Neural crest cell (in vitro differentiated cells): ENCODE results near the gene TPX2. TPM values are rescaled to one million over a fixed set of nuclear protein-coding genes. Genes with fewer than 3 reads are reported as not detected.

Experiments
- DNase-seq: peaks from one replicate; pipeline ENCODE4 v3.0.0; 2021; ENCODE audit warnings: low read depth, mixed read lengths, low spot score
- H3K27ac Mint-ChIP-seq: one replicate; pipeline ENCODE4 v1.8.0; 2021; ENCODE audit warnings: mild to moderate bottlenecking, mixed read lengths; ENCODE audit not compliant: unreplicated experiment
- H3K27me3 Mint-ChIP-seq: 2 replicates; pipeline ENCODE4 v1.8.0; 2021; ENCODE audit warnings: low read depth, mild to moderate bottlenecking, mixed read lengths
- H3K36me3 Mint-ChIP-seq: 2 replicates; pipeline ENCODE4 v1.8.0; 2021; ENCODE audit warnings: low read depth, mild to moderate bottlenecking, mixed read lengths
- H3K4me1 Mint-ChIP-seq: 2 replicates; pipeline ENCODE4 v1.8.0; 2021; ENCODE audit warnings: mixed read lengths
- H3K4me3 Mint-ChIP-seq: one replicate; pipeline ENCODE4 v1.8.0; 2021; ENCODE audit warnings: mild to moderate bottlenecking, mixed read lengths
- H3K9me3 Mint-ChIP-seq: 2 replicates; pipeline ENCODE4 v1.8.0; 2021; ENCODE audit warnings: mixed read lengths
- total RNA-seq: library from RNA; stranded (reverse); gene quantifications from 2 replicates; pipeline ENCODE4 v1.2.1, GENCODE V29; 2021
- TF ChIP-seq, protein P1 (sequence below): fragments of 200-600 bp; sonication (generic); conservative IDR thresholded peaks from 2 replicates; pipeline ENCODE4 v1.5.0; 2021; ENCODE audit warnings: antibody characterized with exemption, mild to moderate bottlenecking

The TPX2 gene
- total RNA-seq, 1 donor from 2014 or later, result 208 TPM

DNA sequence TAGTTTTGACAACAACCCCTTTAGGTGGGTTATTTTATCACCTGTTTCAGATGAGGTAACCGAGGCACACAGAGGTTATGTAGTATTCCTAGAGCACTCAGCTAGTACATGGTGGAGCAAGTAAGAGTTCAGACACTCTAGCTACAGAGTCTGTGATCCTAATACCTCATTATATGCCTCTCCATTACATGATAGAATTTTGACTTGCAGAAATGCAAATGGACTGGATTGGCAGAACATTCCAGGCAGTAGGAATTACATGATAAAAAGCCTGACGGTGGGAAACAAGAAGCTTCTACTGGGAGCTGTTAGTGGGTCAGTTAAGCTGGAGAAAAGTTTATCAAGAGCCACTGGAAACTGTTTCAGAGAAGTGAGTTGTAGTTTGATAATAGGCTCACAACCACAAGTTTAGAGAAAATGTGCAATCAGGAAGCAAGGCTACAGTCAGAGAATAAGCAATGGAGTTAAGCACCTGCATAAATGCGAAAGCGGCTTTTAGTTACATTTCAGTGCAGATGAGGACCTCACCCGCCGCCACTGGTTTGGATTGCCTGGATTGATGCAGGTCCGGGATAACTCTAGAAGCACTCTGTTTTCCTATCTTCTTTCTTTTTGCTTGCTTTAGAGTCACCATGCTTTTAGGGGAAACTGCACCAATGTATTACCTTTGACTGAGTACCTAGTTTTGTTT is 45.4 kb downstream of the TPX2 start:
- Mint-ChIP-seq H3K4me1 (peaks cover 8% of the 10 kb centered on the region), H3K27ac (no peak overlapping the region)

GRCh38 chr20:31785089-31785488 is 46.0 kb downstream of the TPX2 start:
- H3K36me3 Mint-ChIP-seq, result peaks cover 18% of the 10 kb centered on the region
- H3K4me1 Mint-ChIP-seq, result peaks cover 8% of the 10 kb centered on the region
- H3K9me3 Mint-ChIP-seq, result no peaks in the 10 kb centered on the region
- no peak for DNase-seq
- no peak overlapping the region for H3K27ac Mint-ChIP-seq
- TF ChIP-seq, protein P1, sequence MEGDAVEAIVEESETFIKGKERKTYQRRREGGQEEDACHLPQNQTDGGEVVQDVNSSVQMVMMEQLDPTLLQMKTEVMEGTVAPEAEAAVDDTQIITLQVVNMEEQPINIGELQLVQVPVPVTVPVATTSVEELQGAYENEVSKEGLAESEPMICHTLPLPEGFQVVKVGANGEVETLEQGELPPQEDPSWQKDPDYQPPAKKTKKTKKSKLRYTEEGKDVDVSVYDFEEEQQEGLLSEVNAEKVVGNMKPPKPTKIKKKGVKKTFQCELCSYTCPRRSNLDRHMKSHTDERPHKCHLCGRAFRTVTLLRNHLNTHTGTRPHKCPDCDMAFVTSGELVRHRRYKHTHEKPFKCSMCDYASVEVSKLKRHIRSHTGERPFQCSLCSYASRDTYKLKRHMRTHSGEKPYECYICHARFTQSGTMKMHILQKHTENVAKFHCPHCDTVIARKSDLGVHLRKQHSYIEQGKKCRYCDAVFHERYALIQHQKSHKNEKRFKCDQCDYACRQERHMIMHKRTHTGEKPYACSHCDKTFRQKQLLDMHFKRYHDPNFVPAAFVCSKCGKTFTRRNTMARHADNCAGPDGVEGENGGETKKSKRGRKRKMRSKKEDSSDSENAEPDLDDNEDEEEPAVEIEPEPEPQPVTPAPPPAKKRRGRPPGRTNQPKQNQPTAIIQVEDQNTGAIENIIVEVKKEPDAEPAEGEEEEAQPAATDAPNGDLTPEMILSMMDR, result no peak
- H3K27me3 Mint-ChIP-seq, result no peaks in the 10 kb centered on the region
- H3K4me3 Mint-ChIP-seq, result no peak overlapping the region

More for the DNA sequence above, 45.4 kb downstream of the TPX2 start:
- Mint-ChIP-seq H3K4me3 (no peak overlapping the region), H3K36me3 (peaks cover 21% of the 10 kb centered on the region), H3K27me3 (no peaks in the 10 kb centered on the region), H3K9me3 (no peaks in the 10 kb centered on the region)
- no peak for DNase-seq
- TF ChIP-seq, protein P1, result no peak

DNA sequence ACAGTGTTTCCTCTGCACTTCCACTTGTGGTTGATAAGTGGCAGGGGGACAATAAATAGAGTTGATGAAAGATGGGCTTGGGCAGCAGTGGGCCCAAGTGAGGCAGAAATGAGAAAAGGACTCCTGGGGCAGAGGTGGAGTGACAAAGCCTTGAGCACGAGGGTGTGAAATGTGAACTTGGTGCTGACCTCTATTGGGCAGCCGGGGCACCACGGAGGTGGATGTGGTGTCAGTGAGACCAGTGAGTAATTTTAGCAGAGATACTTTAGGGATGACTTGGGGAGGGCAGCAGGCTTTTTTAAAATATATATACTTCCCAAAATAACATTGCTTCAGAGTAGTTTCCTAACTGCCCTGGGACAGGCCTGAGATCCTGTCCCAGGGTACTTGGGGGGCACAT is 49.5 kb downstream of the TPX2 start:
- no peaks in the 10 kb centered on the region for H3K9me3 Mint-ChIP-seq
- TF ChIP-seq, protein P1, result no peak
- H3K27ac Mint-ChIP-seq, result peak overlapping the region; percentile 19
- peaks cover 18% of the 10 kb centered on the region for H3K36me3 Mint-ChIP-seq
- H3K4me1 Mint-ChIP-seq, result peaks cover 8% of the 10 kb centered on the region
- no peaks in the 10 kb centered on the region for H3K27me3 Mint-ChIP-seq
- no peak for DNase-seq
- H3K4me3 Mint-ChIP-seq, result no peak overlapping the region

DNA sequence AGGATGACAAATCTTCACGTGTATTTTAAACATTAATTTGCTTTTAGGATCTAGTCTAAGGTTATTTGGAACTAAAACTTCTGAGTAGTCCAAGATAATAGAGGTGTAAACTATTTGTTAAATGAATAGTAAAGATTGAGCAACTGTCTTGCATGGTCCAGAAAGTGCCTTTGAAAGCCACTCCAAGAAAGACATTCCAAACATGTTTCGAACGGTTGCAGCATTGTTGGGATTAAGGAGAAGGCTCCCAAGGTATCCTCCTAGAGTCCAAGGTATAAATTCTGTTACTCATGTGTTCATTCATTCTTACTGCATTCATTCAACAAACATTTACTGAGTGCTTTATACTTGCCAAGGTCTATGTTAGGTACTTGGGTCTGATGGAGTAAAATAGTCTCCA is 51.3 kb downstream of the TPX2 start:
- no peaks in the 10 kb centered on the region for H3K27me3 Mint-ChIP-seq
- H3K4me1 Mint-ChIP-seq, result peaks cover 8% of the 10 kb centered on the region
- H3K36me3 Mint-ChIP-seq, result peaks cover 15% of the 10 kb centered on the region
- no peak overlapping the region for H3K27ac Mint-ChIP-seq
- no peak for DNase-seq
- H3K9me3 Mint-ChIP-seq, result no peaks in the 10 kb centered on the region
- no peak overlapping the region for H3K4me3 Mint-ChIP-seq
- TF ChIP-seq, protein P1, result no peak

- Mint-ChIP-seq H3K27ac (no peak overlapping the region), H3K27me3 (no peaks in the 10 kb centered on the region), H3K36me3 (peaks cover 25% of the 10 kb centered on the region), H3K4me3 (no peak overlapping the region), H3K9me3 (no peaks in the 10 kb centered on the region), H3K4me1 (no peaks in the 10 kb centered on the region)
- TF ChIP-seq, protein P1, result no peak
- DNase-seq, result no peak
Measured at GRCh38 chr20:31797364-31797763, 58.3 kb downstream of the TPX2 start.
